Posterior cingulate gyrus (tissue), 11 donors: ENCODE measurements around the gene KDF1.

Source experiments
- DNase-seq, 10 donors: peaks; one replicate each; pipeline versions ENCODE4 v3.0.0 to v3.0.0-alpha.2; 2020 to 2021; ENCODE audit warnings: mixed read lengths in 3 of 10
- intact Hi-C: fragments of 100-400 bp; cut with DNase I; formaldehyde crosslinking; loops from one replicate; pipeline ENCODE4 v1.15.1; 2023

KDF1 gene, protein sequence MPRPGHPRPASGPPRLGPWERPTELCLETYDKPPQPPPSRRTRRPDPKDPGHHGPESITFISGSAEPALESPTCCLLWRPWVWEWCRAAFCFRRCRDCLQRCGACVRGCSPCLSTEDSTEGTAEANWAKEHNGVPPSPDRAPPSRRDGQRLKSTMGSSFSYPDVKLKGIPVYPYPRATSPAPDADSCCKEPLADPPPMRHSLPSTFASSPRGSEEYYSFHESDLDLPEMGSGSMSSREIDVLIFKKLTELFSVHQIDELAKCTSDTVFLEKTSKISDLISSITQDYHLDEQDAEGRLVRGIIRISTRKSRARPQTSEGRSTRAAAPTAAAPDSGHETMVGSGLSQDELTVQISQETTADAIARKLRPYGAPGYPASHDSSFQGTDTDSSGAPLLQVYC

DNA sequence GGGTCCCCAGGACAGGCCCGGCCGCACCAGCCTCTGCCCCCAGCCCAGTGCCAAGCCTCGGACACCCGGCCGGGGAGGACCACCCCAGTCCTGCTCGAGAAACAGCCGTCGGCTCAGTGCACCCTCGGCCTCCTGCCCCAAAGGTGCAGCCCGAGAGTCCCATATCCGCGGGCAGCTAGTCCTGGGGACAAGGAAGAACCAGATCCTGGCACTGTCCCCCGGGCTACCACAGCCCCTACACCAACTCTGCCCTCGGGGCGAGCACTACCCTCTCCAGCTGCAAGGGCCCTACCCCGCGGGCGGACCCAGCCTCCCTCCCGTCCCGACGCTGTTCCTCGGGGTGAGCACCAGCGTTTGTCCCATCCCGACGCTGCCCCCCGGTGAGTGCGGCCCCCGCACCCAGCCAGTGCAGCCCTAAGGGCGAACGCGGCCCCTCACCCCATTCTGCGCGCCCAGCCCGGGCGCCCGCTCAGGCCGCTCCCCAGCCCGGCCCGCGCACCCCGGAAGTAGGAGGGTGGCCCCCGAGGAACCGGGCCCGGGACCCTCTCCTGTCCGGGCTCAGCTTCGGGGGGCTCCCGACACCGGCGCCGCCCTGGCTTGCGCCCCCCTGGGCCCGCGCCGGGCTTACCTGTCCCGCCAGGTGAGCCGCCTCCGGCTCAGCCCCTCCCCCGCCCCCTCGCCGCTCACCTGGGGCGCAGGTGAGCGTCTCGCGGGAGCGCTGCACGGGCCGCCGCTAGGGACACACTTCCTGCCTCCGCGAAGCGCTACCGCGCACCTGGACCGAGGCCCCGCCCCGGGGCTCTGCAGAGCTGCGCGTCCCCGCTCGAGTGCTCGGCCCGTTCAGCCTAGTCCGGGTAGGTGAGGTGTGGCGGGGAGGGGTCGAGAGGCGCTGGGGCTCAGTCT lies at the start of gene KDF1:
TSS of gene KDF1 (minus strand) at position 747 of the 903 bp plus-strand sequence. CDS start 8,088 bp downstream, outside the sequence.
- DNase-seq: peak in 1 of 10 donors; percentile 86
- intact Hi-C loops: no loop called here

DNA sequence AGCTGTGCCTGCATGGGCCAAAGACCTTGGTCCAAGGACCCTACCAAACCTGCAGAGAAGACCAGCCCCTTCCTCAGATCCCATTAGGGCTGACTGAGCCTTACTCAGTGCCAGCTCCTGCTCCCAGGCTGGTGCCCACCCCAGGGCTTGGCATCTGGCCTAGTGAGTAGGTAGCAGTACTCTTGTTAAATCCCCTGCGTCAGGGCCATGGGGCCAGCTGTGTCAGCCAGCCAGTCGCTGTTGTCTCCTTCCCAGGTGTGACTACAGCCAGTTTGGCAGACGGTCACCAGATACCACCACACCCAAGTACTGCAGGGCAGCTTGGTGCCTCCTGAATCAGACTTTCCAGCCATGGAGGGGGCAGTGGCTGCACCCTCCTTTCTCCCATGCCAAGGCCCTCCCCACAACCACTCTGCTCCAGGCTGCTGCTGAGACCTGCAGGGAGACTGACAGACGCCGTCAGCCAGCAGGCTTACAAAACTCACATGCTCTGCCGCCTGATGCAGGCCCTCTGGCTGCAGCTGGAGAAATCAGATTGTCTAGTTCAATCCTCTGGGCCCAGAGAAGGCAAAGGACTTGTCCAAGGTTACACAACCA lies 49.4 kb upstream of the KDF1 start:
- intact Hi-C loops: no loop called here
- DNase-seq: peak in 1 of 10 donors; percentile 62

GRCh38 chr1:27007909-27008582 lies 47.8 kb upstream of the KDF1 start:
- DNase-seq: peak in 1 of 10 donors; percentile 20
- intact Hi-C loops: no loop called here

DNA sequence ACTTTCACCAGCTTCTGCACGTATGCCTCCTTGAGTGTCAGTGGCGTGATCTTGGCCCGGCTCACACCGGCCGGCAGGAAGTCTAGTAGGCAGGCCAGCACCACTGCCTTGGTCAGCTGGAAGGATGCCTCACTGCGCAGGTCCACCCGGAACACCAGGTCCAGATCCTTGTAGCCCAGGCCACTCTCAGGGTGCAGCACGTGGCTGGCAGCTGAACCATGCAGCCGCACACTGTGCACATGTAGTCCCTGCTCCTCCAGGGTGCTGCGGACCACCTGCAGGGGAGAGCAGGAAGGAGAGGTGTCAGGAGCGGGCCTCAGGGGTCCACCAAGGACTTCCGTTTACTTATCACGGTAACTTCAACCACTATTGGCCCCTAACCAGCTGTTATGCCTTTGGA lies 46.4 kb upstream of the KDF1 start:
- no peak for DNase-seq
- intact Hi-C loops: no loop called here

- no peak for DNase-seq
- intact Hi-C loops: no loop called here
These were observed 45.6 kb upstream of the KDF1 start for GRCh38 chr1:27005648-27006496.

GRCh38 chr1:27005166-27005530 lies 44.9 kb upstream of the KDF1 start:
- no peak for DNase-seq
- intact Hi-C loops: no loop called here

- intact Hi-C loops: no loop called here
These were observed 44.4 kb upstream of the KDF1 start for GRCh38 chr1:27004471-27005165.

GRCh38 chr1:27003745-27004470 lies 43.6 kb upstream of the KDF1 start:
- DNase-seq: no peak
- intact Hi-C loops: no loop called here

More at GRCh38 chr1:27004471-27005165, 44.4 kb upstream of the KDF1 start:
- DNase-seq: no peak

- intact Hi-C loops: no loop called here
- DNase-seq: peak in 6 of 10 donors; percentile 37 to 87 (median 46)
These were observed 41.5 kb upstream of the KDF1 start for GRCh38 chr1:27001570-27002360.

DNA sequence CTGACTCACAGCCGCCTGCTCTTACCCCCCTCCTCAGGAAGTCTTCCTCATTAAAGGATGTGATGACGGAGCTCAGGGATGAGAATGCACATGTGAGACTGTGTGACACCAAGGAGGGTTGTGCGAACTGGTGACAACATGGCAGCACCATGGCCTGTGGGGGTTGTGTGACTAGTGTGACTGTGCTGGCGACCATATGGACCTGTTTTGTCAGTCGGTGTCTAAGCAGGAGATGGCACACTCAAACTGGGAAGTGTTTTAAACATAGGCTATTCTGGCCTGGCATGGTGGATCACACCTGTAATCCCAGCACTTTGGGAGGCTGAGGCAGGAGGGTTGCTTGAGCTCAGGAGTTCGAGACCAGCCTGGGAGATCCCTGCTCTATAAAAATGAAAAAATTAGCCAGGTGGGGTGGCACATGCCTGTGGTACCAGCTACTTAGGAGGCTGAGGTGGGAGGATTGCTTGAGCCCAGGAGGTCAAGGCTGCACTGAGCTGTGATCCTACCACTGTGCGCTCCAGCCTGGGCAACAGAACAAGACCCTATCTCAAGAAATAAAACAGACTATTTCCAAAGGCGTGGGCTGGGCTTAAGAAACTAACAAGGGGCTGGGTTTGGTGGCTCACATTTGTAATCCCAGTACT lies 40.7 kb upstream of the KDF1 start:
- no peak for DNase-seq
- intact Hi-C loops: no loop called here

GRCh38 chr1:27000090-27000816 lies 40.0 kb upstream of the KDF1 start:
- intact Hi-C loops: no loop called here
- DNase-seq: no peak

- intact Hi-C loops: loop anchor here (5.0 kb wide), 1 partner anchor 43 kb away; no protein-coding TSS in a partner anchor
- DNase-seq: no peak
These were observed 39.2 kb upstream of the KDF1 start for GRCh38 chr1:26999440-26999987.

DNA sequence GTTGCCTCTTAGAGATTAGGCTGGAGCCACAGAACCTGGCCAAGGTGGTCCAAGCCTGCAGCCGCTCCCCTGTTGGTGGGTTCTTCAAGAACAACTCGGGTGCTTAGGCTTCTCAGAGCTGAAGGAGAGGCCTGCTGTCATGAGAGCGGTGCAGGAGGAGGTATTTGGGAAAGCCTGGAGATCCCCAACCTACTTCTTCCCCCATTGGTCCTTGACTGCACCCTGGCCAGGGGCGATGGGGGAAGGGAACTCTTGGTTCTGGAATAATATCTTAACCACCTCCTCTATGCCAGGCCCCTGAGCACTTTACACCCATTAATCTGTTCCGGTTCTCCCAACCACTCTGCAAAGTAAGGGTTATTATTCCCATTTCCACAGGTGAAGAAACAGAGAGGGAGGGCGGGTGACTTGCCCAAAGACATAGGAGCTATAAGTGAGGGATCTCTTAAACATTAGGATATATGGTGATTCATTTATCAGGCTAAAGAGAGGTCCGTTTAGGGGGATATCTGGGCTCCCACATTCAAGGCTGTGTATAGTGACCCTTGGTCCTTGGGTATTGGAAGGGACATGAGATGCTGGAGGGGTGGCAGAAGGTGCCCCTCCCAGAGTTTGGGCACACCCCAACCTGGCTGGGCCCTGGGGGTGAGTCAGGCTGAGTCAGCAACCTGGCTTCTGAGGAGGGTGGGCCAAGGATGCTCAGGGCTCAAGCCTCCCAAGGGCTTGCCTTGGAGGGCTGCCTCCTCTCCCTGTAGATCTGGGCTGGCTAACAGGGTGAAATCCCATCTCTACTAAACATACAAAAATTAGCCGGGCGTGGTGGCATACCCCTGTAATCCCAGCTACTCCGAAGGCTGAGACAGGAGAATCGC lies 38.4 kb upstream of the KDF1 start:
- intact Hi-C loops: loop anchor here (5.0 kb wide), 1 partner anchor 44 kb away; no protein-coding TSS in a partner anchor
- no peak for DNase-seq

DNA sequence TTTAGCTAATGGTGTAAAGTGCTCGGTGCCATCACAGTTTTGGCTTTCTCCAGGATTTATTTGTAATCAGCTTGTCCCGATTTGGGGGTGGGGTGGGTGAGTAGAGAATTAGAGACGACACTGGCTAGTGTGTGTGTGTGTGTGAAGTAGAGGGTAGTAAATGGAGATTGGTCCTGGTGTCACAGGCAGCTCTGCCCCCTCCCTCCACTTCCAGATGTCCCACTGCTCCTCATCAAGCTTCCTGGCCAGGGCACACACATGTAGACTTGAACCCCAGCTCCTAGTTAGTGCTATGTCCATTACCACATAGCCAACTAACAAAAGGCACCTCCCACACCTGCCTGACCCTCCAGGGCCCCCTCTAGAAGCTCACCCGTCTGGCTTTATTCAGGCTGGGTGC lies 36.4 kb upstream of the KDF1 start:
- DNase-seq: peak in 1 of 10 donors; percentile 25
- intact Hi-C loops: loop anchor here (5.0 kb wide), 1 partner anchor 46 kb away; no protein-coding TSS in a partner anchor

- intact Hi-C loops: loop anchor here (5.0 kb wide), 1 partner anchor 46 kb away; no protein-coding TSS in a partner anchor
These were observed 35.8 kb upstream of the KDF1 start for GRCh38 chr1:26996024-26996423.

More at GRCh38 chr1:26996024-26996423, 35.8 kb upstream of the KDF1 start:
- peak in 1 of 10 donors; percentile 40 for DNase-seq
